Stimulated activated naive B cell treated with anti-CD40 and anti-IgM and Interleukin-4, amounts not matched to agents 10 μg/mL and 1 μg/mL and 100 μg/mL, for 72 hours (primary cell): ENCODE measurements around the gene FBXO27.
"Not testable (repeated sequence)": the region's sequence is repeated elsewhere in the genome, so short reads cannot be mapped to it uniquely, and the experiment has no call there.

Experiments used
- ATAC-seq, 2 donors: fragments of 150-1000 bp; cut with Tn5 transposase; replicated peaks; 2 replicates each; pipeline ENCODE4 v1.10.0; 2021; ENCODE audit warnings: moderate library complexity in 1 of 2
- DNase-seq: peaks from one replicate; pipeline ENCODE4 v3.0.0; 2021
- H3K27ac Mint-ChIP-seq: one replicate; pipeline ENCODE4 v1.8.0; 2022; ENCODE audit warnings: mild to moderate bottlenecking, mixed read lengths
- H3K27me3 Mint-ChIP-seq, 2 donors: one replicate each; pipeline ENCODE4 v1.8.0; 2022; ENCODE audit warnings: mixed read lengths in 2 of 2
- H3K36me3 Mint-ChIP-seq, 2 donors: one replicate each; pipeline ENCODE4 v1.8.0; 2022; ENCODE audit warnings: mixed read lengths in 2 of 2, mild to moderate bottlenecking in 1 of 2
- H3K4me1 Mint-ChIP-seq, 2 donors: one replicate each; pipeline ENCODE4 v1.8.0; 2022; ENCODE audit warnings: mixed read lengths in 2 of 2, mild to moderate bottlenecking in 1 of 2
- H3K4me3 Mint-ChIP-seq, 2 donors: one replicate each; pipeline ENCODE4 v1.8.0; 2022; ENCODE audit warnings: mild to moderate bottlenecking in 2 of 2, mixed read lengths in 2 of 2, moderate library complexity in 1 of 2
- H3K9me3 Mint-ChIP-seq, 2 donors: one replicate each; pipeline ENCODE4 v1.8.0; 2022; ENCODE audit warnings: mixed read lengths in 2 of 2, mild to moderate bottlenecking in 1 of 2

The FBXO27 gene

GRCh38 chr19:39021063-39021462, 11.3 kb downstream of the FBXO27 start:
- H3K27ac Mint-ChIP-seq, result peak overlapping the region; percentile 81

GRCh38 chr19:39017646-39018045, 14.7 kb downstream of the FBXO27 start:
- H3K4me3 Mint-ChIP-seq, result no peak overlapping the region
- H3K27me3 Mint-ChIP-seq, result peaks cover 15 to 19% of the 10 kb centered on the region in 2 donors
- H3K36me3 Mint-ChIP-seq, result no peaks in the 10 kb centered on the region

More at GRCh38 chr19:39021063-39021462, 11.3 kb downstream of the FBXO27 start:
- ATAC-seq (peak; percentile 86 to 96), DNase-seq (no peak)
- Mint-ChIP-seq H3K9me3 (peaks cover 0 to 1% of the 10 kb centered on the region in 2 donors), H3K36me3 (no peaks in the 10 kb centered on the region), H3K4me3 (no peak overlapping the region), H3K4me1 (peaks cover 8% of the 10 kb centered on the region in 2 donors), H3K27me3 (peaks cover 6 to 26% of the 10 kb centered on the region in 2 donors)

GRCh38 chr19:39017026-39017425, 15.3 kb downstream of the FBXO27 start:
- Mint-ChIP-seq H3K36me3 (no peaks in the 10 kb centered on the region), H3K27me3 (peaks cover 15 to 25% of the 10 kb centered on the region in 2 donors), H3K27ac (no peak overlapping the region), H3K9me3 (peaks cover 0 to 1% of the 10 kb centered on the region in 2 donors), H3K4me1 (peaks cover 5 to 8% of the 10 kb centered on the region in 2 donors), H3K4me3 (no peak overlapping the region)
- ATAC-seq, result no peak
- DNase-seq, result no peak

More at GRCh38 chr19:39017646-39018045, 14.7 kb downstream of the FBXO27 start:
- Mint-ChIP-seq H3K4me1 (peaks cover 5 to 8% of the 10 kb centered on the region in 2 donors), H3K9me3 (peaks cover 0 to 1% of the 10 kb centered on the region in 2 donors), H3K27ac (no peak overlapping the region)
- DNase-seq (no peak), ATAC-seq (no peak)

GRCh38 chr19:39014037-39014436, 18.3 kb downstream of the FBXO27 start:
- DNase-seq, result no peak
- no peak overlapping the region for H3K4me3 Mint-ChIP-seq
- H3K27ac Mint-ChIP-seq, result no peak overlapping the region
- H3K4me1 Mint-ChIP-seq, result no peaks in the 10 kb centered on the region
- peaks cover 15 to 25% of the 10 kb centered on the region in 2 donors for H3K27me3 Mint-ChIP-seq
- H3K36me3 Mint-ChIP-seq, result no peaks in the 10 kb centered on the region
- no peak for ATAC-seq
- no peaks in the 10 kb centered on the region for H3K9me3 Mint-ChIP-seq

- Mint-ChIP-seq H3K27ac (no peak overlapping the region), H3K27me3 (peaks cover 7 to 13% of the 10 kb centered on the region in 2 donors), H3K4me1 (no peaks in the 10 kb centered on the region), H3K4me3 (no peak overlapping the region), H3K9me3 (no peaks in the 10 kb centered on the region), H3K36me3 (no peaks in the 10 kb centered on the region)
- DNase-seq, result no peak
- no peak for ATAC-seq
These were observed 23.3 kb downstream of the FBXO27 start for GRCh38 chr19:39009001-39009400.

- no peak for ATAC-seq
- H3K27me3 Mint-ChIP-seq, result peaks cover 10 to 13% of the 10 kb centered on the region in 2 donors
- H3K4me3 Mint-ChIP-seq, result no peak overlapping the region
- H3K4me1 Mint-ChIP-seq, result no peaks in the 10 kb centered on the region
- H3K9me3 Mint-ChIP-seq, result no peaks in the 10 kb centered on the region
- DNase-seq, result no peak
- no peak overlapping the region for H3K27ac Mint-ChIP-seq
- no peaks in the 10 kb centered on the region for H3K36me3 Mint-ChIP-seq
These were observed 24.2 kb downstream of the FBXO27 start for GRCh38 chr19:39008137-39008536.

- H3K27ac Mint-ChIP-seq, result no peak overlapping the region
- peaks cover 10 to 13% of the 10 kb centered on the region in 2 donors for H3K27me3 Mint-ChIP-seq
- H3K4me3 Mint-ChIP-seq, result no peak overlapping the region
- H3K4me1 Mint-ChIP-seq, result no peaks in the 10 kb centered on the region
- ATAC-seq, result no peak
- no peaks in the 10 kb centered on the region for H3K36me3 Mint-ChIP-seq
- DNase-seq, result no peak
- no peaks in the 10 kb centered on the region for H3K9me3 Mint-ChIP-seq
These were observed 25.3 kb downstream of the FBXO27 start for GRCh38 chr19:39007096-39007495.

GRCh38 chr19:39004403-39004802, 27.9 kb downstream of the FBXO27 start:
- no peak for DNase-seq
- H3K4me1 Mint-ChIP-seq, result no peaks in the 10 kb centered on the region
- H3K27ac Mint-ChIP-seq, result no peak overlapping the region
- H3K4me3 Mint-ChIP-seq, result no peak overlapping the region
- H3K9me3 Mint-ChIP-seq, result no peaks in the 10 kb centered on the region
- ATAC-seq, result no peak
- no peaks in the 10 kb centered on the region for H3K36me3 Mint-ChIP-seq
- peaks cover 18 to 24% of the 10 kb centered on the region in 2 donors for H3K27me3 Mint-ChIP-seq

- DNase-seq, result no peak
- ATAC-seq, result no peak
- H3K27me3 Mint-ChIP-seq, result peaks cover 22 to 30% of the 10 kb centered on the region in 2 donors
- H3K4me1 Mint-ChIP-seq, result no peaks in the 10 kb centered on the region
- no peaks in the 10 kb centered on the region for H3K9me3 Mint-ChIP-seq
- H3K27ac Mint-ChIP-seq, result no peak overlapping the region
- H3K36me3 Mint-ChIP-seq, result no peaks in the 10 kb centered on the region
- no peak overlapping the region for H3K4me3 Mint-ChIP-seq
These were observed 28.6 kb downstream of the FBXO27 start for GRCh38 chr19:39003796-39004195.

- Mint-ChIP-seq H3K27ac (no peak overlapping the region), H3K4me1 (no peaks in the 10 kb centered on the region), H3K9me3 (no peaks in the 10 kb centered on the region), H3K36me3 (no peaks in the 10 kb centered on the region), H3K4me3 (no peak overlapping the region), H3K27me3 (peaks cover 22 to 30% of the 10 kb centered on the region in 2 donors)
- ATAC-seq (no peak), DNase-seq (no peak)
These were observed 29.2 kb downstream of the FBXO27 start for GRCh38 chr19:39003188-39003587.

GRCh38 chr19:39001041-39001440, 31.3 kb downstream of the FBXO27 start:
- Mint-ChIP-seq H3K4me3 (no peak overlapping the region), H3K36me3 (no peaks in the 10 kb centered on the region), H3K27me3 (peaks cover 21 to 30% of the 10 kb centered on the region in 2 donors), H3K4me1 (no peaks in the 10 kb centered on the region), H3K27ac (no peak overlapping the region), H3K9me3 (no peaks in the 10 kb centered on the region)
- ATAC-seq (no peak), DNase-seq (no peak)

GRCh38 chr19:38997576-38997975, 34.8 kb downstream of the FBXO27 start:
- peaks cover 4 to 11% of the 10 kb centered on the region in 2 donors for H3K9me3 Mint-ChIP-seq
- ATAC-seq, H3K36me3 Mint-ChIP-seq, H3K4me1 Mint-ChIP-seq, H3K27ac Mint-ChIP-seq, H3K4me3 Mint-ChIP-seq, DNase-seq: not testable (repeated sequence)
- H3K27me3 Mint-ChIP-seq, result peaks cover 32 to 33% of the 10 kb centered on the region in 2 donors

- Mint-ChIP-seq H3K4me3 (no peak overlapping the region), H3K36me3 (peaks cover 0 to 4% of the 10 kb centered on the region in 2 donors), H3K9me3 (peaks cover 4 to 11% of the 10 kb centered on the region in 2 donors), H3K4me1 (no peaks in the 10 kb centered on the region), H3K27ac (no peak overlapping the region), H3K27me3 (peaks cover 43 to 47% of the 10 kb centered on the region in 2 donors)
- no peak for DNase-seq
- ATAC-seq, result no peak
These were observed 39.1 kb downstream of the FBXO27 start for GRCh38 chr19:38993271-38993670.

GRCh38 chr19:38990949-38991697, 41.2 kb downstream of the FBXO27 start:
- H3K27ac Mint-ChIP-seq, result no peak overlapping the region
- no peak overlapping the region for H3K4me3 Mint-ChIP-seq
- DNase-seq (no peak), ATAC-seq (no peak)
- H3K27me3 Mint-ChIP-seq, result peaks cover 45 to 49% of the 10 kb centered on the region in 2 donors
- H3K36me3 Mint-ChIP-seq, result peaks cover 0 to 4% of the 10 kb centered on the region in 2 donors
- peaks cover 5 to 16% of the 10 kb centered on the region in 2 donors for H3K9me3 Mint-ChIP-seq
- H3K4me1 Mint-ChIP-seq, result no peaks in the 10 kb centered on the region

GRCh38 chr19:38989614-38990013, 42.7 kb downstream of the FBXO27 start:
- H3K27me3 Mint-ChIP-seq, result peaks cover 41 to 52% of the 10 kb centered on the region in 2 donors
- peak overlapping the region in 1 of 2 donors; percentile 0 for H3K4me3 Mint-ChIP-seq
- H3K4me1 Mint-ChIP-seq, DNase-seq, ATAC-seq, H3K36me3 Mint-ChIP-seq, H3K27ac Mint-ChIP-seq: not testable (repeated sequence)
- H3K9me3 Mint-ChIP-seq, result peaks cover 3 to 16% of the 10 kb centered on the region in 2 donors
